Measurements from ENCODE around the gene OR6N2. TPM values are rescaled to one million over a fixed set of nuclear protein-coding genes. Genes with fewer than 3 reads are reported as not detected.

Gene OR6N2
- total RNA-seq, 4 donors from 2014 or later: not detected

- H3K9me3 ChIP-seq: no peaks in the 10 kb centered on the region
- 72% methylated on average over 3 of the region's 3 CpGs for WGBS
- no peaks in the 10 kb centered on the region for H3K4me1 ChIP-seq
- TF ChIP-seq EP300 (IDR thresholded peaks at IDR 0.05) (no peak), CTCF (IDR thresholded peaks at IDR 0.05) (no peak), POLR2A (IDR thresholded peaks at IDR 0.05) (no peak), POLR2AphosphoS5 (IDR thresholded peaks at IDR 0.05) (no peak)
- H3K27ac ChIP-seq: no peak overlapping the region
- DNase-seq (ENCODE audit: low spot score in 2 of 2): no peak
- H3K27me3 ChIP-seq: no peaks in the 10 kb centered on the region
- no peaks in the 10 kb centered on the region for H3K36me3 ChIP-seq
- H3K4me3 ChIP-seq: no peak overlapping the region
Measured at GRCh38 chr1:158809256-158809655, 28.3 kb upstream of the OR6N2 start.

GRCh38 chr1:158806916-158807536, 26.0 kb upstream of the OR6N2 start:
- no peaks in the 10 kb centered on the region for H3K36me3 ChIP-seq
- DNase-seq (ENCODE audit: low spot score in 2 of 2): no peak
- H3K4me1 ChIP-seq: no peaks in the 10 kb centered on the region
- TF ChIP-seq EP300 (IDR thresholded peaks at IDR 0.05) (no peak), POLR2A (IDR thresholded peaks at IDR 0.05) (no peak), CTCF (IDR thresholded peaks at IDR 0.05) (no peak), POLR2AphosphoS5 (IDR thresholded peaks at IDR 0.05) (no peak)
- H3K27ac ChIP-seq: no peak overlapping the region
- WGBS: 52% methylated on average over 6 of the region's 6 CpGs
- H3K4me3 ChIP-seq: no peak overlapping the region
- no peaks in the 10 kb centered on the region for H3K27me3 ChIP-seq
- H3K9me3 ChIP-seq: no peaks in the 10 kb centered on the region

DNA sequence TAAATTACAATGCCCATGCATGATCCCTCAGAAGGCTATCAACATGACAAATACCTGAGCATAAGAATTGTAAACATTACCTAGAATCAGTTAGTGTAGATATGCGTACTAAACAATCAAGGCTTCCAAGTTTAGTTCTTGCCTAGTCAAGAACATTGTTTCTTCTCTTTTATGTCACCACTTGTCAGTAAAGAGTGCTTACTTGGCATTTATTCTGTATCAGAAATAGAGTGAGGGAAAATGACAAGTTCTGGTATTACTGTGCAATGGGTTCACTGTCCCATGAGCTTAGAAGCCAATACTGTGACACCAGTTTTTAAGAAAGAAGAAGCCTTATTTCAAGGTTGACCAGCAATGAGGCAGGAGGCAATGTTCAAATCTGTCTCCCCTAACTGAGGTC, 22.7 kb upstream of the OR6N2 start:
- DNase-seq (ENCODE audit: low spot score in 2 of 2): no peak
- Histone ChIP-seq H3K9me3 (no peaks in the 10 kb centered on the region), H3K27ac (no peak overlapping the region), H3K36me3 (no peaks in the 10 kb centered on the region), H3K4me1 (no peaks in the 10 kb centered on the region), H3K4me3 (no peak overlapping the region), H3K27me3 (no peaks in the 10 kb centered on the region)
- TF ChIP-seq EP300 (IDR thresholded peaks at IDR 0.05) (no peak), POLR2AphosphoS5 (IDR thresholded peaks at IDR 0.05) (no peak), CTCF (IDR thresholded peaks at IDR 0.05) (no peak), POLR2A (IDR thresholded peaks at IDR 0.05) (no peak)
- WGBS: 76% methylated on average over 1 of the region's 1 CpG

DNA sequence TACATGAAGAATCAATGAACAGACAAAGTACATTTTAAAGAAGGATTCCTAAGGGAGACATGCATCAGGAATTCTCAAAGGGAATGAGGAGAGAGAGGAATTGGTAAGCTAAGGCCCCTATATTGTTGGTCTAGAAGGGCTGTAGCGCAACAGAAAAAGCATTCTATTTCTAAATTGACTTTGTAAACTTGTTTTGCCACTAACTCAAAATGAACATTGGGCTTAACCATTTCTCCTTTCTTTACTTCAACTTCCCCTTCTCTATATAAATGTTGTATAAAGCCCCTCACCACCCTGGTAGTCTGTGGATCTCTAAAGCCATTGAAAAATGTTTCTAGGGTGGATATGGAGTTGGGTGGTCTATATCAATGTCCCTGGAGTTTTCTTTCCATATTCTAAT, 20.4 kb upstream of the OR6N2 start:
- Histone ChIP-seq H3K4me3 (no peak overlapping the region), H3K4me1 (no peaks in the 10 kb centered on the region), H3K9me3 (no peaks in the 10 kb centered on the region), H3K27me3 (no peaks in the 10 kb centered on the region), H3K27ac (no peak overlapping the region), H3K36me3 (no peaks in the 10 kb centered on the region)
- TF ChIP-seq POLR2AphosphoS5 (IDR thresholded peaks at IDR 0.05) (no peak), POLR2A (IDR thresholded peaks at IDR 0.05) (no peak), CTCF (IDR thresholded peaks at IDR 0.05) (no peak), EP300 (IDR thresholded peaks at IDR 0.05) (no peak)
- no peak for DNase-seq (ENCODE audit: low spot score in 2 of 2)
- WGBS: 85% methylated on average over 1 of the region's 1 CpG

GRCh38 chr1:158800526-158800925, 19.5 kb upstream of the OR6N2 start:
- H3K4me3 ChIP-seq: no peak overlapping the region
- H3K9me3 ChIP-seq: no peaks in the 10 kb centered on the region
- H3K27ac ChIP-seq: no peak overlapping the region
- no peak for DNase-seq (ENCODE audit: low spot score in 2 of 2)
- TF ChIP-seq CTCF (IDR thresholded peaks at IDR 0.05): no peak
- TF ChIP-seq POLR2AphosphoS5 (IDR thresholded peaks at IDR 0.05): no peak
- no peak for TF ChIP-seq EP300 (IDR thresholded peaks at IDR 0.05)
- TF ChIP-seq POLR2A (IDR thresholded peaks at IDR 0.05): no peak
- H3K4me1 ChIP-seq: no peaks in the 10 kb centered on the region
- no peaks in the 10 kb centered on the region for H3K36me3 ChIP-seq
- WGBS: 86% methylated on average over 2 of the region's 2 CpGs
- H3K27me3 ChIP-seq: no peaks in the 10 kb centered on the region

Data from suprapubic skin (tissue), 4 donors.